ENCODE measurements around the gene PKNOX2.

DNA sequence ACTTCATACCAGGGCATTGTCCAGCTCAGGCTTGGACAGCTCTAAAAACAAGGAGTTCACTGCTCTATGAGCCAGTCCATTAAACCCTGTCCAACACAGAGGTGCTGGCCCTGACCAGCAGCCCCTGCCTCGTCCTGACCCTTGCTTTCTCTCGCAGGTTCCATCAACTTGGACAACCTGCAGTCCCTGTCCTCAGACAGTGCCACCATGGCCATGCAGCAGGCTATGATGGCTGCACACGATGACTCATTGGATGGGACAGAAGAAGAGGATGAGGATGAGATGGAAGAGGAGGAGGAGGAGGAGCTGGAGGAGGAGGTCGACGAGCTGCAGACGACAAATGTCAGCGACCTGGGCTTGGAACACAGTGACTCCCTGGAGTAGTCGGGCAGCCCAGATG is 266.5 kb downstream of the PKNOX2 start:
- TF ChIP-seq, protein P1, sequence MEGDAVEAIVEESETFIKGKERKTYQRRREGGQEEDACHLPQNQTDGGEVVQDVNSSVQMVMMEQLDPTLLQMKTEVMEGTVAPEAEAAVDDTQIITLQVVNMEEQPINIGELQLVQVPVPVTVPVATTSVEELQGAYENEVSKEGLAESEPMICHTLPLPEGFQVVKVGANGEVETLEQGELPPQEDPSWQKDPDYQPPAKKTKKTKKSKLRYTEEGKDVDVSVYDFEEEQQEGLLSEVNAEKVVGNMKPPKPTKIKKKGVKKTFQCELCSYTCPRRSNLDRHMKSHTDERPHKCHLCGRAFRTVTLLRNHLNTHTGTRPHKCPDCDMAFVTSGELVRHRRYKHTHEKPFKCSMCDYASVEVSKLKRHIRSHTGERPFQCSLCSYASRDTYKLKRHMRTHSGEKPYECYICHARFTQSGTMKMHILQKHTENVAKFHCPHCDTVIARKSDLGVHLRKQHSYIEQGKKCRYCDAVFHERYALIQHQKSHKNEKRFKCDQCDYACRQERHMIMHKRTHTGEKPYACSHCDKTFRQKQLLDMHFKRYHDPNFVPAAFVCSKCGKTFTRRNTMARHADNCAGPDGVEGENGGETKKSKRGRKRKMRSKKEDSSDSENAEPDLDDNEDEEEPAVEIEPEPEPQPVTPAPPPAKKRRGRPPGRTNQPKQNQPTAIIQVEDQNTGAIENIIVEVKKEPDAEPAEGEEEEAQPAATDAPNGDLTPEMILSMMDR (IDR thresholded peaks at IDR 0.05) = no peak
- no peak for TF ChIP-seq EP300 (IDR thresholded peaks at IDR 0.05; ENCODE audit: low read depth)
- no peak for TF ChIP-seq POLR2AphosphoS5 (IDR thresholded peaks at IDR 0.05)
- TF ChIP-seq POLR2A (IDR thresholded peaks at IDR 0.05) = no peak

Measured in transverse colon (tissue), 4 donors.